OCI-LY7 (cell line): ENCODE results near the gene DNAJC1. TPM values are rescaled to one million over a fixed set of nuclear protein-coding genes. Genes with fewer than 3 reads are reported as not detected.
"Not testable (repeated sequence)": the region's sequence is repeated elsewhere in the genome, so short reads cannot be mapped to it uniquely, and the experiment has no call there.

Source experiments
- BruUV-seq: library from RNA; stranded (reverse); fragments of 400-500 nt; replicated peaks from 2 replicates; lab custom pipeline; 2021; lab: Mats Ljungman, UMichigan
- CTCF ChIA-PET: fragments of 300-600 bp; sonication (Branson Sonifier 250); formaldehyde crosslinking; loops from one replicate; lab custom pipeline; 2022; ENCODE audit warnings: antibody characterized with exemption; ENCODE audit not compliant: unreplicated experiment; lab: Charles Lee
- POLR2A ChIA-PET: fragments of 300-600 bp; sonication (Branson Sonifier 250); formaldehyde crosslinking; loops from one replicate; lab custom pipeline; 2022; ENCODE audit warnings: antibody characterized with exemption; lab: Charles Lee
- DNase-seq: peaks from one replicate; pipeline ENCODE4 v3.0.0-alpha.2; 2015; ENCODE audit warnings: low spot score
- H2AFZ ChIP-seq: fragments of 200-600 bp; sonication (generic), shearing (Covaris generic); 2 replicates; pipeline ENCODE4 v1.6.1; 2014; ENCODE audit warnings: mild to moderate bottlenecking, antibody characterized with exemption, low read length, moderate library complexity
- H3K27ac ChIP-seq: fragments of 200-600 bp; sonication (generic); 2 replicates; pipeline ENCODE4 v1.5.1; 2014; ENCODE audit warnings: mixed run types, low read depth, mild to moderate bottlenecking, moderate library complexity, low read length, inconsistent platforms; ENCODE audit not compliant: poor library complexity, severe bottlenecking
- H3K36me3 ChIP-seq: fragments of 200-600 bp; sonication (generic); 2 replicates; pipeline ENCODE4 v1.6.1; 2014; ENCODE audit warnings: mild to moderate bottlenecking, antibody characterized with exemption, low read length, moderate library complexity, mixed read lengths; ENCODE audit not compliant: insufficient read depth
- H3K4me1 ChIP-seq: fragments of 200-600 bp; sonication (generic); 2 replicates; pipeline ENCODE4 v1.5.1; 2014; ENCODE audit warnings: mild to moderate bottlenecking, low read length; ENCODE audit not compliant: insufficient read depth, poor library complexity, severe bottlenecking
- H3K4me2 ChIP-seq: fragments of 200-600 bp; sonication (generic); 2 replicates; pipeline ENCODE4 v1.6.1; 2014; ENCODE audit warnings: mild to moderate bottlenecking, low read length
- H3K4me3 ChIP-seq: fragments of 200-600 bp; sonication (generic); 2 replicates; pipeline ENCODE4 v1.5.1; 2014; ENCODE audit warnings: mild to moderate bottlenecking, low read depth, low read length; ENCODE audit not compliant: poor library complexity, severe bottlenecking
- H3K79me2 ChIP-seq: fragments of 200-600 bp; sonication (generic); 2 replicates; pipeline ENCODE4 v1.6.1; 2016; ENCODE audit warnings: low read depth, mild to moderate bottlenecking, low read length, moderate library complexity, mixed read lengths; ENCODE audit not compliant: insufficient read depth
- H3K9me2 ChIP-seq: fragments of 200-600 bp; sonication (generic); 2 replicates; pipeline ENCODE4 v1.6.1; 2016; ENCODE audit warnings: mild to moderate bottlenecking, low read length, mixed read lengths; ENCODE audit not compliant: insufficient read depth
- H3K9me3 ChIP-seq: fragments of 200-600 bp; sonication (generic); 2 replicates; pipeline ENCODE4 v1.6.1; 2014; ENCODE audit warnings: mild to moderate bottlenecking, mixed run types, low read length, mixed read lengths
- H4K20me1 ChIP-seq: fragments of 200-600 bp; sonication (generic); 2 replicates; pipeline ENCODE4 v1.6.1; 2014; ENCODE audit warnings: mild to moderate bottlenecking, antibody characterized with exemption, low read length, moderate library complexity, mixed read lengths; ENCODE audit not compliant: insufficient read depth
- EZH2phosphoT487 ChIP-seq: fragments of 200-600 bp; sonication (generic); IDR thresholded peaks from 2 replicates; pipeline ENCODE4 v1.6.1; 2018; ENCODE audit warnings: low read depth, borderline replicate concordance, mild to moderate bottlenecking, mixed run types, antibody characterized with exemption, low read length, moderate library complexity, mixed read lengths
- intact Hi-C: fragments of 100-400 bp; cut with micrococcal nuclease; formaldehyde crosslinking; loops from one replicate; pipeline ENCODE4 v1.10.0; 2022; ENCODE audit not compliant: unreplicated experiment
- total RNA-seq, 2 experiments: library from RNA; depleted of rRNA in 1 of 2; stranded (reverse); fragments of >200 nt in 1 of 2; shearing (Covaris generic) in 1 of 2; gene quantifications; 2 replicates each; pipeline ENCODE4 v1.2.3, GENCODE V29; 2014 to 2022
- TF ChIP-seq, protein P1 (sequence below): fragments of 200-600 bp; sonication (generic); conservative IDR thresholded peaks from 2 replicates; pipeline ENCODE4 v1.5.1; 2014; ENCODE audit warnings: mild to moderate bottlenecking, antibody characterized with exemption, low read length, moderate library complexity, mixed read lengths

The DNAJC1 gene
- total RNA-seq, 2 experiments from 2014 or later, result 7.1 to 16.9 TPM

DNA sequence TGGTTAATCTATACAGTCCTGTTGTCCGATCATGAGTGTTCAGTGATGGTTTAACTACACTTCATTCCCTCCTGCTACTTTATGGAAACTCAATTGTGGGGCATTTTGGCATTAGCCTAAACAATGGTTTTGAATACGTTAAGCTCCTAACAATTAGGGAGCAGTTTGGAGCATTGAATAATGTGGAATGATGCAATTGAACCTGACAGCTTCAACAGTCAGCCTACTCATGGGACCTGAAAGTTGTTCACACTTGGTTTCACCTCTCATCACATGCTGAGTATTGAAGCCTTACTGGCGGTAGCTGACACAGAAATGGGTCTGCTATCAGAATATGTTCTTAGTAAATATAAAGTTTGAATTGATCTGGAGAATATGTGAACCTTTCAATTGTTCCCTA lies 283.4 kb downstream of the DNAJC1 start:
- POLR2A ChIA-PET, result interaction anchor here (0.6 to 2.3 kb wide), 3 partner anchors 9 to 12 kb away, joined by 4 to 9 read pairs (median 4); no protein-coding TSS in a partner anchor
- H2AFZ ChIP-seq, result no peak overlapping the region
- intact Hi-C loops, result no loop called here

GRCh38 chr10:21719502-21719901 lies 284.0 kb downstream of the DNAJC1 start:
- H3K4me3 ChIP-seq, result no peak overlapping the region
- H2AFZ ChIP-seq, result no peak overlapping the region
- H3K79me2 ChIP-seq, result no peaks in the 10 kb centered on the region
- ChIA-PET CTCF (no interaction called here), POLR2A (interaction anchor here (0.6 to 2.3 kb wide), 2 partner anchors 8 to 12 kb away, joined by 4 to 9 read pairs; no protein-coding TSS in a partner anchor)
- intact Hi-C loops, result no loop called here
- no peaks in the 10 kb centered on the region for H3K9me3 ChIP-seq
- TF ChIP-seq, protein P1, sequence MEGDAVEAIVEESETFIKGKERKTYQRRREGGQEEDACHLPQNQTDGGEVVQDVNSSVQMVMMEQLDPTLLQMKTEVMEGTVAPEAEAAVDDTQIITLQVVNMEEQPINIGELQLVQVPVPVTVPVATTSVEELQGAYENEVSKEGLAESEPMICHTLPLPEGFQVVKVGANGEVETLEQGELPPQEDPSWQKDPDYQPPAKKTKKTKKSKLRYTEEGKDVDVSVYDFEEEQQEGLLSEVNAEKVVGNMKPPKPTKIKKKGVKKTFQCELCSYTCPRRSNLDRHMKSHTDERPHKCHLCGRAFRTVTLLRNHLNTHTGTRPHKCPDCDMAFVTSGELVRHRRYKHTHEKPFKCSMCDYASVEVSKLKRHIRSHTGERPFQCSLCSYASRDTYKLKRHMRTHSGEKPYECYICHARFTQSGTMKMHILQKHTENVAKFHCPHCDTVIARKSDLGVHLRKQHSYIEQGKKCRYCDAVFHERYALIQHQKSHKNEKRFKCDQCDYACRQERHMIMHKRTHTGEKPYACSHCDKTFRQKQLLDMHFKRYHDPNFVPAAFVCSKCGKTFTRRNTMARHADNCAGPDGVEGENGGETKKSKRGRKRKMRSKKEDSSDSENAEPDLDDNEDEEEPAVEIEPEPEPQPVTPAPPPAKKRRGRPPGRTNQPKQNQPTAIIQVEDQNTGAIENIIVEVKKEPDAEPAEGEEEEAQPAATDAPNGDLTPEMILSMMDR, result no peak
- no peak for TF ChIP-seq EZH2phosphoT487
- no peak overlapping the region for H3K4me2 ChIP-seq
- DNase-seq, result no peak
- BruUV-seq, result no TSS peak
- no peaks in the 10 kb centered on the region for H4K20me1 ChIP-seq
- H3K27ac ChIP-seq, result no peak overlapping the region
- H3K36me3 ChIP-seq, result peaks cover 28% of the 10 kb centered on the region
- H3K9me2 ChIP-seq, result no peaks in the 10 kb centered on the region
- no peaks in the 10 kb centered on the region for H3K4me1 ChIP-seq

More for the DNA sequence above, 283.4 kb downstream of the DNAJC1 start:
- no peak overlapping the region for H3K4me3 ChIP-seq
- no peak for DNase-seq
- peaks cover 25% of the 10 kb centered on the region for H3K36me3 ChIP-seq
- no peak overlapping the region for H3K4me2 ChIP-seq
- TF ChIP-seq, protein P1, result no peak
- no peak for TF ChIP-seq EZH2phosphoT487
- no peaks in the 10 kb centered on the region for H3K9me2 ChIP-seq
- BruUV-seq, result no TSS peak
- H3K9me3 ChIP-seq, result no peaks in the 10 kb centered on the region
- no peaks in the 10 kb centered on the region for H3K4me1 ChIP-seq
- no peaks in the 10 kb centered on the region for H4K20me1 ChIP-seq
- no peak overlapping the region for H3K27ac ChIP-seq
- CTCF ChIA-PET, result interaction anchor here (0.6 kb wide), 1 partner anchor 244 kb away, joined by 3 read pairs; no protein-coding TSS in a partner anchor
- H3K79me2 ChIP-seq, result no peaks in the 10 kb centered on the region

- intact Hi-C loops, H4K20me1 ChIP-seq, H3K4me3 ChIP-seq, BruUV-seq, POLR2A ChIA-PET, H3K9me3 ChIP-seq, H3K27ac ChIP-seq, H3K79me2 ChIP-seq, H3K9me2 ChIP-seq, H3K4me2 ChIP-seq, CTCF ChIA-PET, DNase-seq, H3K4me1 ChIP-seq, H2AFZ ChIP-seq: not testable (repeated sequence)
- peaks cover 39% of the 10 kb centered on the region for H3K36me3 ChIP-seq
Observed at GRCh38 chr10:21717437-21718054, 286.0 kb downstream of the DNAJC1 start.
